DMS 273 (cell line): ENCODE results near the gene FOXD4L1.
"Not testable (repeated sequence)": the region's sequence is repeated elsewhere in the genome, so short reads cannot be mapped to it uniquely, and the experiment has no call there.

Experiments
- DNase-seq: peaks from one replicate; lab custom pipeline; 2025; ENCODE audit not compliant: unreplicated experiment; lab: John Stamatoyannopoulos, UW

FOXD4L1 gene

DNA sequence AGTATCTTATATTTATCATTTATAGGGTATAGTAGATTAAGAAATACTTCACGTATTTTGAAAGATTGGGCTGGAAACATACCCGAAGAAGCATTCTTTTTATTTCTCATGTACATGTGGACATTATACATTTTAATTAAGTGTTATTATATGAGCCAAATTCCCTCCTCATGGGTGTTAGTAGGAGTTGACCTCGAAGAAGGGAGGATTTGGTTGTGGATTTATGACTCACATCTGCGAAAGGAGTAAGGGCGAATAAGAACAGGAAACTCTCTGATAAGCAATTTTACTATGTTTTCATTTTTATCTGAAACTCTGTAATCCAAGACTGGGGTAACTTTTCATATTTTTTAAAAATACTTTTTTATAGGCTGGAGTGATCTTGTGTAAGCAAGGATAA, 23.0 kb downstream of the FOXD4L1 start:
- DNase-seq: not testable (repeated sequence)

DNA sequence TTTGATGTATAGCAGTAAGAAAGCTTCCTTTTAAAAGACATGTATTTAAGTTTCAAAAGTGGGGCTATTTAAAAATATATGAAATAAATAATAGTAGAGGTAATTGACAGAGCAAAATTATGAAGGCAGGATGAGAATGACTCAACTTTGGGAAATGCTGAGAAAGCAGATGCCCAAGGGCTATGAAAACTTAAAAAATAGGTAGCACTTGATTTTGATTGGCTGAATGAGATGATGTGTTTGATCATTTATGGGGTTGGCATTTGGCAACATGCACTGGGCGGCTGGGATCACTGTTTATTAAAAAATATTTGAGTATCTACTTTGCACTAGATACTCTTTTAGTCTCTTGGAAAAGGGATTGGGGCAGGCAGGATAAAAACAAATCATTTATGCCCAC, 26.5 kb downstream of the FOXD4L1 start:
- DNase-seq: not testable (repeated sequence)

DNA sequence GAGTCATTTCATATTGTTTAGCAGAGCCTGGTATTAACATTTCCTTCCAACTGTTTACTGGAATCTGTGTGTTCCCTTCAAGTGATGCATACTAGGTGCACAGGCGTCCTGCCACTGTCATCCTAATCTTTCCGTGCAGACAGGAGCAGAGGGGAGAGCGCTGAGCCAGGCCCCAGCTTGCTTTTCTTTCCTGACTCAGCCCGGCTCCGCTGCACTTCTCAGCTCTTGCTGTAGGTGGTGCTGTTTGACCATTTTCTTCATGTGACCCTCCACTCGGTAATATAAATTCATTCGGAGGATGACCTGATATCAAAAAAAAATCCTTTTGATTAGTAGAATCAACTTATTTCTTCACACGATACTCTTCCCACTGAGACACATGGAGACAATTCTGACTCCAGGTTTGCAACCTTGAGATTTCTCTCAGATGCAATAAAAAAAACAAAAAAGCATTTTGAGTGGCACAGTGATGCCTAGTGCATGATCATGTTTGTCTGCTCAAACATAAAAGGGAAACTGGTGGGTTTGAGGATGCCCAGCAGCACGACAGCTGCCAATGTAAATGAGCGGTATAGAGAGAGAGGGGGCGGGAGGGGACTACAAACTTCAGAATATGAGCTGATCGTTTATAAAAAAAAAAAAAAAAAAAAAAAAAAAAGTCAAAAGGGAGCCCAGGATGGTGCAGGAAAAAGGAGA, 29.0 kb downstream of the FOXD4L1 start:
- not testable (repeated sequence) for DNase-seq

DNA sequence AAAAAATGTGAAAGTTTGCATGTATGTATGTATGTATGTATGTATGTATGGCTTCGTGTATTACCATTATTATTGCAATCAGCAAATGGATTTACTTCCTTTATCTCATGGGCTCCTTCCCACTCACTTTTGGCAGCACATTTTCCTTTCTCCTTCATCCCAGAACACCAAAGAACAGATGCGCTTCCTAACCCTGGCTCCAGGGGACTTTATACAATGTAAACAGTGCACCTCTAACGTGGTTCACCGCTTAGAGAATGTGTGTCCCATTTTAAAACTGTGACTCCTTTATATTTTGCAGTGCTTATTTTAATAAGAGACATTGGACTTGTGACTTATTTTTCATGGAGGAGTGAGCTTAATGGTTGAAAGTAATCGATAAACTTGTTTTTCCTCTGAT, 29.7 kb downstream of the FOXD4L1 start:
- not testable (repeated sequence) for DNase-seq

DNA sequence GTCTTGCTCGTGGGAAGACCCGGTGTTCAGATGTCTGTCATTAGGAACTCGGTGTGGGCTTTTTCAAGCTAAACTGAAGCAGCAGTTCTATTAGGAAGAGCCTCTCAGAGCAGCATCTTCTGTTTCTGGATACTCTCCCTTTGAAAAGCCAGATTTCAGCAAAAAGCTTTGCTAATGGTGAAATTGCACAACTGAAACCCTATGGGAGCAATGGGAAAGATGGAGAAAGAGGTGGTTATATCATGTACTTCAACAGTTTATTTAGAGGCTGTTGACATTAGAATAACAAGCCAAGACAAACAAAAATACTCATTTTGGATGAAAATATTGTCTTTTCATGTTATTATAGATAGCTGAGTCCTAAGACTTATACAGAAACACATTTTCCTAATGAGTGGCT, 30.4 kb downstream of the FOXD4L1 start:
- DNase-seq: not testable (repeated sequence)

DNA sequence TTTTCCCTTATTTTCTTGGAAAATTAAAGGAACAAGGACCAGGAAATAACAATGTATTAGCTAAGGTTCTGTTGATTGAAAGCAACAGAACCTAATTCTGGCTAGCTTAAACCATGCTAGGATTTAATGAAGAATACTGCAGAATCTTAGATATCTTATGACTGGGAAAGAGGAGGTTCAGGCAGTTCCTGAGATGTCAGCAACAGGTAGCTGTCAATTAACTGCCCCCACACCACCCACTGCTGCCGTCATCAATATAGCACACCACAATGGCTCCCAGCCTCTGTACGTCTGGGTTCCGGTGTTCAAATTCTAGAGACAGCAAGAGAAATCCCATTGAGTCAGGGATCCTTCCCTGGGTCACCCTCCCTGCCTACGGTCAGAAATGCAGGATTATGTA, 34.5 kb downstream of the FOXD4L1 start:
- DNase-seq: not testable (repeated sequence)

DNA sequence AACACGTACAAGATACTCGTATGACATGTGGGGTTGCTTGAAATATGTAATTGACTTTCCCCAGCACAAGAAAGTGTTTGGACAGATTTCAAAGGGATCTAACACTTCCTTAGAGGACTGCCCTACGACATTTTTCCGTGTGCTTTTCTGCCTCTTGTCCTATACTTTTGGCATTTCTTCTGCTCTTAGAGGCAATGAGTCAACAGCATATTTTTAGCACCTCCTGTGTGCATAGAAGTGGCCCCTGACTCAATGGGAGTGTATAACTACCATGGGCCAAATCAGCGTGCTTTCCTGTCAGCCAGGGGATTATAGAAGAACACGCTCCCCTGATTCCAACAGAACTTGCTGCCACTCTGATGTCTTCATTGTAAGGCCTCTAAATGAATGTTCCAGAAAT, 38.1 kb downstream of the FOXD4L1 start:
- DNase-seq: not testable (repeated sequence)

DNA sequence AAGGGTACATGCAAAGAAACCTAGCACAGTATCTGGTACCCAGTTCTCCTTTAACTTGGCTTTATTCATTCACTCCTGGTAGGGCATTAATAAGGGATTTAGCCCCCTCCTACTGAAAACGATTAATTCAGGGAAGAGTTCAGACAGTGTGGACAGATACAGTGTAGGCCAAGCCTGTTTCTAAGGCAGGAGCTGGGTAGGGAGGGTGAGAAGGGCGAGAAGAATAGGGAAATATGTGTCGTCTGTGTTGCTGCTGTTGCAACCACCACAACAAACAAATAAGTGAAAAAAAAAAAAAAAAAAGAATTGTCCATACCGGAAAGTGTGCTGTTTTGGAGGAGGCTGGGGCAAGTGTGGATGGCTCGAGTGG, 42.4 kb downstream of the FOXD4L1 start:
- DNase-seq: not testable (repeated sequence)

DNA sequence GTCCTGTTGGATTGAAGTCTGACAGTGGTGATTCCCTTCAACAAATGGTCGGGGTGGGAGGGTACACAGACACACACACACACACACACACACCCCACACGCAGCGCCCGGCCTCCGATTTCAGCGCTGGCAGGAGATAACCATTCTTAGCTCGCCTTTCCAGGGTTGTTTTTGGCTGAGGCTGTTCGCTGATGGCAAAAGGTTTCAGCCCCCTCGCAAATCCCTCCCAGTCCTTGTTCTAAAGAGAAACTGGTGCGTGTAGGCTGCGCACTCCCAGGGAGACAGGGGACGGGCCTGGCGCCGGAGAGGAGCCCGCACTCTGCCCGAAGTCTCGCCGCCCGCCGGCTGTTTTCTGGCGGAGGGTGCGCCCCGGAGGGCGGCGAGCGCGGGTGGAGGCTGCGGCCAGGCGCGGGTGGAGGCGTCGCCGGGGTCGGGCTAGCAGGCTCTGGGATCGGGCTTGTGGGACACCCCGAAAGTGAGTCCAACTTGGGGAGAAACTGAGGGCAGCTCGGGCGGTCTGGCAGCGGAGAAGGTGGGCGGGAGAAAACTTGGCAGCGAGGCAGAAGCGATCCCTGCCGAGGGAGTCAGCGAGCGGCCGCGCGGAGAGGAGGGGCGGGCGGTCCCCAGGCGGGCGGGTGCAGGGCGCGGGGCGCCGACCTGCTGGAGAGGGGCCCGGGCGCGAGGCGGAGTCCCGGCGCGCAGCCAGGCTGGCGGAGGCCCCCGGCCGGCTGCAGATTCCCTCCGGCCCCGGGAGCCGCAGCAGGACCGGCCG, 42.9 kb downstream of the FOXD4L1 start:
- DNase-seq: not testable (repeated sequence)

DNA sequence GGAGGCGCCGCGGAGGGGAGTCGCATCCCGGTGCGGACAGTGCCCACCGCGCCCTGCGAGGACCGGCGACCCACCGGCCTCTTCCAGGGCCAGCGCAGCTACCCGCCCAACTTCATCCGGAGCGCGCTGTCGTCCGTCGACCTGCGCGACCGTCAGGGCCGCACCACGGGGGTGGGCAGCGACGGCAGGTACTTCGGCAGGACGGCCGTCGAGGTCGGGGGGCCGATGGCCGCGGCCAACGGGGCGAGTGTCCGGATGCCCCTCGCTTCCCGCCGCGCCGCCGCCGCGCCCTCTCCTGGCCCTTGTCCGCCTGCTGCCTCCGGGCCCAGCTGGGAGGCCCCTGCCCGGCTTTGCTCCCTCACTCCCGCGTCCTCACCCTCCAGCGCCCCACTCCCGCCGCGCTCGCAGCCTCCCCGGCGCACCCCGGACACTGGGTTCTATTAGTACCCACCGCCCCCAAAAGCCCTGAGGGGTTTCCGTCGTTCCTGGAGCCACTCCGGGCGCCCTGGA, 43.6 kb downstream of the FOXD4L1 start:
- DNase-seq: not testable (repeated sequence)

DNA sequence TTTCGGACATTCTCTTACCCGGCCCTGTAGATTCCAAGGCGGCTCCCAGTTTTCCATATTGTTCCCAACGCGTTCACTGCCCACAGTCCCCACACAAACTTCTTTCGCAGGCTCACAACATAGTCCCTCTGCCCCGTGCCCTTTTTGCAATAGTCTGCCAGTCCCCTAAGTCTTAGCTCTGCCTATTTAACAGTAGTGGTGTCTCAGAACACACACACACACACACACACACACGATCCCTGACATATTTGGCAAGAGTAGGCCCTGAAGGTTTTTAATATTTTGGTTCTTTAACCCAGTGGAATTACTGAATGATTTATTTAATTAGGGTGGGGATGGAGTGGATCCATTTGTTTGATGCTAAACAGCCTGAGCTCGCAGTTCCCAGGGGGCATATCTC, 44.1 kb downstream of the FOXD4L1 start:
- DNase-seq: not testable (repeated sequence)
